Neural cell (in vitro differentiated cells): ENCODE data around the gene DROSHA. TPM values are rescaled to one million over a fixed set of nuclear protein-coding genes. Genes with fewer than 3 reads are reported as not detected.

Experiments
- H2AFZ ChIP-seq: fragments of 200-600, 300-800 bp; sonication (generic), shearing (Covaris generic); 2 replicates; pipeline ENCODE4 v1.6.0; 2014; ENCODE audit warnings: low read depth, mild to moderate bottlenecking, antibody characterized with exemption, low read length, moderate library complexity
- H3F3A ChIP-seq: fragments of 200-600 bp; shearing (Covaris generic); 2 replicates; pipeline ENCODE4 v1.6.1; 2016; ENCODE audit warnings: mild to moderate bottlenecking, moderate library complexity, mixed read lengths, antibody characterized with exemption, low read length; ENCODE audit not compliant: insufficient read depth, poor library complexity, severe bottlenecking
- H3K27ac ChIP-seq: fragments of 200-600, 300-800 bp; sonication (generic), shearing (Covaris generic); 2 replicates; pipeline ENCODE4 v1.5.1; 2014; ENCODE audit warnings: mild to moderate bottlenecking, low read length, moderate library complexity
- H3K27me3 ChIP-seq: fragments of 300-800, 200-600 bp; sonication (generic), shearing (Covaris generic); 2 replicates; pipeline ENCODE4 v1.6.0; 2014; ENCODE audit warnings: mild to moderate bottlenecking, low read depth, low read length, moderate library complexity; ENCODE audit not compliant: insufficient read depth
- H3K36me3 ChIP-seq: fragments of 300-800, 200-600 bp; sonication (generic), shearing (Covaris generic); 2 replicates; pipeline ENCODE4 v1.5.1; 2014; ENCODE audit warnings: mild to moderate bottlenecking, antibody characterized with exemption, low read length, moderate library complexity; ENCODE audit not compliant: insufficient read depth
- H3K4me2 ChIP-seq: fragments of 300-800, 200-600 bp; sonication (generic), shearing (Covaris generic); 2 replicates; pipeline ENCODE4 v1.6.0; 2014; ENCODE audit warnings: mild to moderate bottlenecking, low read length
- H3K4me3 ChIP-seq: fragments of 300-800, 200-600 bp; sonication (generic), shearing (Covaris generic); 2 replicates; pipeline ENCODE4 v1.5.1; 2014; ENCODE audit warnings: mild to moderate bottlenecking, low read length, moderate library complexity
- H3K79me2 ChIP-seq: fragments of 200-600 bp; shearing (Covaris generic); replicated peaks from 2 replicates; pipeline ENCODE4 v1.6.0; 2014; ENCODE audit warnings: mild to moderate bottlenecking, low read length, moderate library complexity; ENCODE audit not compliant: insufficient read depth
- H3K9ac ChIP-seq: fragments of 300-800, 200-600 bp; sonication (generic), shearing (Covaris generic); 2 replicates; pipeline ENCODE4 v1.6.1; 2016; ENCODE audit warnings: mild to moderate bottlenecking, low read length, mixed read lengths
- H3K9me2 ChIP-seq: fragments of 200-600 bp; shearing (Covaris generic); 2 replicates; pipeline ENCODE4 v1.6.1; 2016; ENCODE audit warnings: mild to moderate bottlenecking, low read length, mixed read lengths; ENCODE audit not compliant: insufficient read depth
- H3K9me3 ChIP-seq: fragments of 200-600, 300-800 bp; sonication (generic), shearing (Covaris generic); 2 replicates; pipeline ENCODE4 v1.6.1; 2016; ENCODE audit warnings: mild to moderate bottlenecking, mixed run types, low read length, moderate library complexity, mixed read lengths
- H4K20me1 ChIP-seq: fragments of 200-600 bp; shearing (Covaris generic); 2 replicates; pipeline ENCODE4 v1.6.1; 2016; ENCODE audit warnings: mild to moderate bottlenecking, mixed run types; ENCODE audit not compliant: insufficient read depth
- CTCF ChIP-seq: fragments of 450-650 bp; IDR thresholded peaks from 2 replicates; pipeline ENCODE4 v1.5.1; 2014; ENCODE audit warnings: antibody characterized with exemption, mild to moderate bottlenecking, moderate library complexity; ENCODE audit not compliant: poor library complexity, severe bottlenecking
- EP300 ChIP-seq: fragments of 450-650 bp; conservative IDR thresholded peaks from 2 replicates; pipeline ENCODE4 v1.6.1; 2014; ENCODE audit warnings: antibody characterized with exemption, mild to moderate bottlenecking, moderate library complexity; ENCODE audit not compliant: poor library complexity, severe bottlenecking
- EZH2 ChIP-seq: fragments of 200-600, 300-800 bp; shearing (Covaris generic), sonication (generic); IDR thresholded peaks from 2 replicates; pipeline ENCODE4 v1.6.1; 2014; ENCODE audit warnings: antibody characterized with exemption, low read length, borderline replicate concordance, mild to moderate bottlenecking; ENCODE audit not compliant: insufficient read depth, poor library complexity, severe bottlenecking
- MXI1 ChIP-seq: fragments of 450-650 bp; conservative IDR thresholded peaks from 2 replicates; pipeline ENCODE4 v1.6.1; 2014; ENCODE audit warnings: antibody characterized with exemption, mild to moderate bottlenecking; ENCODE audit not compliant: poor library complexity, severe bottlenecking
- POLR2AphosphoS5 ChIP-seq: IDR thresholded peaks from 2 replicates; pipeline ENCODE4 v1.6.1; 2012
- RAD21 ChIP-seq: fragments of 450-650 bp; conservative IDR thresholded peaks from 2 replicates; pipeline ENCODE4 v1.6.1; 2014; ENCODE audit warnings: antibody characterized with exemption, mild to moderate bottlenecking, moderate library complexity
- REST ChIP-seq: IDR thresholded peaks from 2 replicates; pipeline ENCODE4 v1.6.1; 2012; ENCODE audit warnings: borderline replicate concordance
- SMC3 ChIP-seq: fragments of 450-650 bp; conservative IDR thresholded peaks from 2 replicates; pipeline ENCODE4 v1.6.1; 2014; ENCODE audit warnings: antibody characterized with exemption, mild to moderate bottlenecking, moderate library complexity; ENCODE audit not compliant: poor library complexity
- TAF1 ChIP-seq: IDR thresholded peaks from 2 replicates; pipeline ENCODE4 v1.6.1; 2012; ENCODE audit warnings: low read depth
- polyA plus RNA-seq: library from polyadenylated mRNA; depleted of rRNA; stranded (reverse); fragments of >200 nt; gene quantifications from 2 replicates; pipeline ENCODE4 v1.2.3, GENCODE V29; 2014

The DROSHA gene
- polyA plus RNA-seq, 1 donor from 2014 or later = 88.5 TPM

- H4K20me1 ChIP-seq = no peaks in the 10 kb centered on the region
- H3K9ac ChIP-seq = no peak overlapping the region
- H3K27ac ChIP-seq = no peak overlapping the region
- no peak overlapping the region for H3K4me2 ChIP-seq
- no peaks in the 10 kb centered on the region for H3K9me3 ChIP-seq
- no peaks in the 10 kb centered on the region for H3K36me3 ChIP-seq
- H2AFZ ChIP-seq = no peak overlapping the region
- no peaks in the 10 kb centered on the region for H3K27me3 ChIP-seq
- no peaks in the 10 kb centered on the region for H3K79me2 ChIP-seq
- no peaks in the 10 kb centered on the region for H3F3A ChIP-seq
- H3K4me3 ChIP-seq = no peak overlapping the region
- no peak for TF ChIP-seq TAF1
- no peak for TF ChIP-seq EZH2
- TF ChIP-seq POLR2AphosphoS5 = no peak
- TF ChIP-seq SMC3 = no peak
- TF ChIP-seq MXI1 = no peak
- no peak for TF ChIP-seq RAD21
- TF ChIP-seq EP300 = no peak
- TF ChIP-seq CTCF = no peak
- no peak for TF ChIP-seq REST
- H3K9me2 ChIP-seq = no peaks in the 10 kb centered on the region
These were observed 154.5 kb downstream of the DROSHA start for GRCh38 chr5:31377274-31377946.

GRCh38 chr5:31375999-31376720 lies 155.7 kb downstream of the DROSHA start:
- Histone ChIP-seq H3K27ac (no peak overlapping the region), H3K36me3 (no peaks in the 10 kb centered on the region), H3K4me2 (no peak overlapping the region), H3K9me2 (no peaks in the 10 kb centered on the region), H2AFZ (no peak overlapping the region), H4K20me1 (no peaks in the 10 kb centered on the region), H3K9ac (no peak overlapping the region), H3F3A (no peaks in the 10 kb centered on the region), H3K27me3 (no peaks in the 10 kb centered on the region), H3K79me2 (no peaks in the 10 kb centered on the region), H3K4me3 (no peak overlapping the region), H3K9me3 (no peaks in the 10 kb centered on the region)
- TF ChIP-seq SMC3 = no peak
- no peak for TF ChIP-seq POLR2AphosphoS5
